A549 (cell line): ENCODE measurements around the gene KCTD1.
A peak's percentile ranks its signal among the peaks of the same experiment; 100 is the strongest.

Experiments used
- CTCF ChIP-seq: fragments of >200 bp; sonication (Bioruptor Twin); formaldehyde crosslinking; IDR thresholded peaks from 3 replicates; pipeline ENCODE4 v1.5.1; 2016
- TF ChIP-seq, protein P1 (sequence below): IDR thresholded peaks from 2 replicates; pipeline ENCODE4 v1.6.1; 2012
- TF ChIP-seq, protein P2 (sequence below): fragments of 200-600 bp; sonication (generic); IDR thresholded peaks from 2 replicates; pipeline ENCODE4 v1.6.1; 2016; ENCODE audit warnings: antibody characterized with exemption, mild to moderate bottlenecking, moderate library complexity
- TF ChIP-seq, protein P3 (sequence below): fragments of >200 bp; sonication (Bioruptor Twin); formaldehyde crosslinking; IDR thresholded peaks from 2 replicates; pipeline ENCODE4 v1.6.1; 2016

- TF ChIP-seq, protein P1, sequence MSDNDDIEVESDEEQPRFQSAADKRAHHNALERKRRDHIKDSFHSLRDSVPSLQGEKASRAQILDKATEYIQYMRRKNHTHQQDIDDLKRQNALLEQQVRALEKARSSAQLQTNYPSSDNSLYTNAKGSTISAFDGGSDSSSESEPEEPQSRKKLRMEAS: no peak
- peak; percentile 34; the same call in 1 of the 3 replicates for TF ChIP-seq CTCF
- TF ChIP-seq, protein P2, sequence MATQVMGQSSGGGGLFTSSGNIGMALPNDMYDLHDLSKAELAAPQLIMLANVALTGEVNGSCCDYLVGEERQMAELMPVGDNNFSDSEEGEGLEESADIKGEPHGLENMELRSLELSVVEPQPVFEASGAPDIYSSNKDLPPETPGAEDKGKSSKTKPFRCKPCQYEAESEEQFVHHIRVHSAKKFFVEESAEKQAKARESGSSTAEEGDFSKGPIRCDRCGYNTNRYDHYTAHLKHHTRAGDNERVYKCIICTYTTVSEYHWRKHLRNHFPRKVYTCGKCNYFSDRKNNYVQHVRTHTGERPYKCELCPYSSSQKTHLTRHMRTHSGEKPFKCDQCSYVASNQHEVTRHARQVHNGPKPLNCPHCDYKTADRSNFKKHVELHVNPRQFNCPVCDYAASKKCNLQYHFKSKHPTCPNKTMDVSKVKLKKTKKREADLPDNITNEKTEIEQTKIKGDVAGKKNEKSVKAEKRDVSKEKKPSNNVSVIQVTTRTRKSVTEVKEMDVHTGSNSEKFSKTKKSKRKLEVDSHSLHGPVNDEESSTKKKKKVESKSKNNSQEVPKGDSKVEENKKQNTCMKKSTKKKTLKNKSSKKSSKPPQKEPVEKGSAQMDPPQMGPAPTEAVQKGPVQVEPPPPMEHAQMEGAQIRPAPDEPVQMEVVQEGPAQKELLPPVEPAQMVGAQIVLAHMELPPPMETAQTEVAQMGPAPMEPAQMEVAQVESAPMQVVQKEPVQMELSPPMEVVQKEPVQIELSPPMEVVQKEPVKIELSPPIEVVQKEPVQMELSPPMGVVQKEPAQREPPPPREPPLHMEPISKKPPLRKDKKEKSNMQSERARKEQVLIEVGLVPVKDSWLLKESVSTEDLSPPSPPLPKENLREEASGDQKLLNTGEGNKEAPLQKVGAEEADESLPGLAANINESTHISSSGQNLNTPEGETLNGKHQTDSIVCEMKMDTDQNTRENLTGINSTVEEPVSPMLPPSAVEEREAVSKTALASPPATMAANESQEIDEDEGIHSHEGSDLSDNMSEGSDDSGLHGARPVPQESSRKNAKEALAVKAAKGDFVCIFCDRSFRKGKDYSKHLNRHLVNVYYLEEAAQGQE: no peak
- TF ChIP-seq, protein P3, sequence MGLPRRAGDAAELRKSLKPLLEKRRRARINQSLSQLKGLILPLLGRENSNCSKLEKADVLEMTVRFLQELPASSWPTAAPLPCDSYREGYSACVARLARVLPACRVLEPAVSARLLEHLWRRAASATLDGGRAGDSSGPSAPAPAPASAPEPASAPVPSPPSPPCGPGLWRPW: no peak
These were observed 92.3 kb downstream of the KCTD1 start for GRCh38 chr18:26456070-26456491.
